Activated naive CD8-positive, alpha-beta T cell (primary cell): ENCODE measurements around the gene BAAT.

ENCODE experiments used
- H3K27ac Mint-ChIP-seq: one replicate; pipeline ENCODE4 v1.8.0; 2021; ENCODE audit warnings: mixed read lengths
- H3K27me3 Mint-ChIP-seq: one replicate; pipeline ENCODE4 v1.8.0; 2021; ENCODE audit warnings: mixed read lengths
- H3K36me3 Mint-ChIP-seq: one replicate; pipeline ENCODE4 v1.8.0; 2021; ENCODE audit warnings: mixed read lengths
- H3K4me1 Mint-ChIP-seq: one replicate; pipeline ENCODE4 v1.8.0; 2021; ENCODE audit warnings: low read depth, mixed read lengths
- H3K4me3 Mint-ChIP-seq: one replicate; pipeline ENCODE4 v1.8.0; 2021; ENCODE audit warnings: mild to moderate bottlenecking, mixed read lengths
- H3K9me3 Mint-ChIP-seq: one replicate; pipeline ENCODE4 v1.8.0; 2021; ENCODE audit warnings: low read depth, mixed read lengths

BAAT gene

GRCh38 chr9:101409079-101409477 lies 24.3 kb upstream of the BAAT start:
- Mint-ChIP-seq H3K4me1 (no peaks in the 10 kb centered on the region), H3K4me3 (no peak overlapping the region), H3K27ac (no peak overlapping the region), H3K36me3 (peaks cover 65% of the 10 kb centered on the region), H3K9me3 (peaks cover 41% of the 10 kb centered on the region), H3K27me3 (no peaks in the 10 kb centered on the region)

- Mint-ChIP-seq H3K27me3 (no peaks in the 10 kb centered on the region), H3K4me1 (peaks cover 2% of the 10 kb centered on the region), H3K9me3 (peaks cover 42% of the 10 kb centered on the region), H3K36me3 (peaks cover 69% of the 10 kb centered on the region), H3K4me3 (no peak overlapping the region), H3K27ac (no peak overlapping the region)
These were observed 23.7 kb upstream of the BAAT start for GRCh38 chr9:101408374-101409078.

GRCh38 chr9:101403516-101404285 lies 18.9 kb upstream of the BAAT start:
- peaks cover 38% of the 10 kb centered on the region for H3K9me3 Mint-ChIP-seq
- no peaks in the 10 kb centered on the region for H3K27me3 Mint-ChIP-seq
- no peak overlapping the region for H3K4me3 Mint-ChIP-seq
- peaks cover 77% of the 10 kb centered on the region for H3K36me3 Mint-ChIP-seq
- H3K27ac Mint-ChIP-seq = no peak overlapping the region
- H3K4me1 Mint-ChIP-seq = peaks cover 37% of the 10 kb centered on the region

- H3K4me1 Mint-ChIP-seq = peaks cover 61% of the 10 kb centered on the region
These were observed 15.3 kb upstream of the BAAT start for GRCh38 chr9:101400120-101400519.

GRCh38 chr9:101399643-101399970 lies 14.8 kb upstream of the BAAT start:
- H3K9me3 Mint-ChIP-seq = peaks cover 13% of the 10 kb centered on the region
- H3K4me1 Mint-ChIP-seq = peaks cover 65% of the 10 kb centered on the region
- H3K4me3 Mint-ChIP-seq = peak overlapping the region; percentile 98
- peak overlapping the region; percentile 78 for H3K27ac Mint-ChIP-seq
- H3K27me3 Mint-ChIP-seq = no peaks in the 10 kb centered on the region
- peaks cover 57% of the 10 kb centered on the region for H3K36me3 Mint-ChIP-seq

More at GRCh38 chr9:101400120-101400519, 15.3 kb upstream of the BAAT start:
- H3K27me3 Mint-ChIP-seq = no peaks in the 10 kb centered on the region
- peaks cover 59% of the 10 kb centered on the region for H3K36me3 Mint-ChIP-seq
- peaks cover 17% of the 10 kb centered on the region for H3K9me3 Mint-ChIP-seq
- H3K4me3 Mint-ChIP-seq = peak overlapping the region; percentile 98
- peak overlapping the region; percentile 78 for H3K27ac Mint-ChIP-seq

- Mint-ChIP-seq H3K27ac (peak overlapping the region; percentile 99), H3K4me3 (peak overlapping the region; percentile 98), H3K36me3 (peaks cover 56% of the 10 kb centered on the region), H3K27me3 (no peaks in the 10 kb centered on the region), H3K9me3 (peaks cover 13% of the 10 kb centered on the region), H3K4me1 (peaks cover 71% of the 10 kb centered on the region)
These were observed 14.3 kb upstream of the BAAT start for GRCh38 chr9:101398930-101399642.

- Mint-ChIP-seq H3K27ac (peak within 1 kb of the TSS; percentile 99), H3K9me3 (peaks cover 6% of the 10 kb centered on the region), H3K27me3 (no peaks in the 10 kb centered on the region), H3K4me1 (peaks cover 71% of the 10 kb centered on the region), H3K36me3 (peaks cover 48% of the 10 kb centered on the region), H3K4me3 (peak within 1 kb of the TSS; percentile 98)
These were observed 13.5 kb upstream of the BAAT start, which contains the start of the genes MRPL50 and ZNF189 for GRCh38 chr9:101398068-101398929. Gene MRPL50, minus strand, starts transcription at chr9:101398618. Its CDS starts 26 bp downstream, at chr9:101398592. Gene ZNF189, plus strand, starts transcription at chr9:101398851. Its CDS starts 306 bp downstream, at chr9:101399157.

GRCh38 chr9:101397746-101398067 lies 12.9 kb upstream of the BAAT start:
- Mint-ChIP-seq H3K4me1 (peaks cover 70% of the 10 kb centered on the region), H3K36me3 (peaks cover 47% of the 10 kb centered on the region), H3K27ac (peak overlapping the region; percentile 99), H3K4me3 (peak overlapping the region; percentile 98), H3K27me3 (no peaks in the 10 kb centered on the region), H3K9me3 (peaks cover 8% of the 10 kb centered on the region)

- Mint-ChIP-seq H3K9me3 (peaks cover 11% of the 10 kb centered on the region), H3K4me1 (peaks cover 59% of the 10 kb centered on the region), H3K4me3 (peak overlapping the region; percentile 55), H3K27me3 (no peaks in the 10 kb centered on the region), H3K27ac (no peak overlapping the region), H3K36me3 (peaks cover 32% of the 10 kb centered on the region)
These were observed 9.9 kb upstream of the BAAT start for GRCh38 chr9:101394687-101395086.

GRCh38 chr9:101393135-101393534 lies 8.3 kb upstream of the BAAT start:
- peaks cover 11% of the 10 kb centered on the region for H3K9me3 Mint-ChIP-seq
- H3K4me3 Mint-ChIP-seq = peak overlapping the region; percentile 30
- H3K4me1 Mint-ChIP-seq = peaks cover 60% of the 10 kb centered on the region
- no peak overlapping the region for H3K27ac Mint-ChIP-seq
- no peaks in the 10 kb centered on the region for H3K27me3 Mint-ChIP-seq
- H3K36me3 Mint-ChIP-seq = peaks cover 32% of the 10 kb centered on the region

- Mint-ChIP-seq H3K27ac (peak overlapping the region; percentile 23), H3K36me3 (peaks cover 24% of the 10 kb centered on the region)
These were observed 3.7 kb upstream of the BAAT start for GRCh38 chr9:101388507-101388993.

GRCh38 chr9:101387871-101388506 lies 3.2 kb upstream of the BAAT start:
- Mint-ChIP-seq H3K27me3 (no peaks in the 10 kb centered on the region), H3K4me1 (peaks cover 26% of the 10 kb centered on the region), H3K4me3 (no peak overlapping the region), H3K9me3 (peaks cover 12% of the 10 kb centered on the region), H3K27ac (peak overlapping the region; percentile 23), H3K36me3 (peaks cover 22% of the 10 kb centered on the region)

More at GRCh38 chr9:101388507-101388993, 3.7 kb upstream of the BAAT start:
- H3K4me3 Mint-ChIP-seq = no peak overlapping the region
- H3K9me3 Mint-ChIP-seq = peaks cover 14% of the 10 kb centered on the region
- no peaks in the 10 kb centered on the region for H3K27me3 Mint-ChIP-seq
- H3K4me1 Mint-ChIP-seq = peaks cover 29% of the 10 kb centered on the region

- no peak overlapping the region for H3K4me3 Mint-ChIP-seq
- no peaks in the 10 kb centered on the region for H3K27me3 Mint-ChIP-seq
- H3K36me3 Mint-ChIP-seq = peaks cover 11% of the 10 kb centered on the region
- no peak overlapping the region for H3K27ac Mint-ChIP-seq
- H3K9me3 Mint-ChIP-seq = peaks cover 7% of the 10 kb centered on the region
- peaks cover 6% of the 10 kb centered on the region for H3K4me1 Mint-ChIP-seq
These were observed 1.4 kb downstream of the BAAT start for GRCh38 chr9:101383361-101383760.
